IMR-90 (cell line): ENCODE results near the gene DET1. TPM values are rescaled to one million over a fixed set of nuclear protein-coding genes. Genes with fewer than 3 reads are reported as not detected.

Source experiments
- ATAC-seq: fragments of 200-7000 bp; cut with Tn5 transposase; 2 replicates; pipeline ENCODE4 v1.9.1; 2020; ENCODE audit warnings: low read depth, mild to moderate bottlenecking, moderate library complexity
- BruUV-seq: library from RNA; stranded (reverse); fragments of 400-500 nt; replicated peaks from 2 replicates; lab custom pipeline; 2021; lab: Mats Ljungman, UMichigan
- CTCF ChIA-PET: fragments of 300-600 bp; formaldehyde crosslinking; extraction: SDS; loops from one replicate; lab custom pipeline; 2021; ENCODE audit warnings: antibody characterized with exemption; lab: Yijun Ruan, JAX
- POLR2A ChIA-PET: fragments of 300-600 bp; sonication (Branson Sonifier 250); formaldehyde crosslinking; loops from one replicate; lab custom pipeline; 2022; ENCODE audit warnings: antibody characterized with exemption; ENCODE audit not compliant: unreplicated experiment; lab: Charles Lee
- DNase-seq: peaks from one replicate; pipeline ENCODE4 v3.0.0; 2013
- H2AFZ ChIP-seq: replicated peaks from 2 replicates; pipeline ENCODE3; 2013; ENCODE audit warnings: low read length, mild to moderate bottlenecking; ENCODE audit not compliant: poor library complexity
- H2AK5ac ChIP-seq: 2 replicates; pipeline ENCODE4 v1.6.1; 2013; ENCODE audit warnings: low read depth, low read length, inconsistent platforms
- H2AK9ac ChIP-seq: replicated peaks from 2 replicates; pipeline ENCODE3; 2013; ENCODE audit warnings: mild to moderate bottlenecking, low read depth, low read length, moderate library complexity; ENCODE audit not compliant: poor library complexity
- H2BK120ac ChIP-seq: 2 replicates; pipeline ENCODE4 v1.6.1; 2013; ENCODE audit warnings: low read depth, low read length, inconsistent platforms
- H2BK15ac ChIP-seq: 3 replicates; pipeline ENCODE4 v1.6.1; 2013; ENCODE audit warnings: low read depth, low read length, inconsistent platforms
- H2BK20ac ChIP-seq: 2 replicates; pipeline ENCODE4 v1.6.1; 2013; ENCODE audit warnings: low read depth, mild to moderate bottlenecking, inconsistent platforms, low read length, moderate library complexity
- H2BK5ac ChIP-seq: 2 replicates; pipeline ENCODE4 v1.6.1; 2013; ENCODE audit warnings: mild to moderate bottlenecking, low read depth, low read length, inconsistent platforms; ENCODE audit not compliant: poor library complexity, severe bottlenecking
- H3K14ac ChIP-seq: replicated peaks from 2 replicates; pipeline ENCODE4 v1.6.1; 2013; ENCODE audit warnings: low read depth, low read length, inconsistent platforms
- H3K18ac ChIP-seq: 2 replicates; pipeline ENCODE4 v1.6.1; 2013; ENCODE audit warnings: low read depth, low read length, control low read depth
- H3K23ac ChIP-seq: 2 replicates; pipeline ENCODE4 v1.6.1; 2013; ENCODE audit warnings: low read depth, low read length, inconsistent platforms
- H3K27ac ChIP-seq: 2 replicates; pipeline ENCODE4 v1.5.1; 2013; ENCODE audit warnings: mild to moderate bottlenecking, control low read depth, low read length; ENCODE audit not compliant: insufficient read depth
- H3K27me3 ChIP-seq: 2 replicates; pipeline ENCODE4 v1.6.1; 2013; ENCODE audit warnings: low read length; ENCODE audit not compliant: control insufficient read depth, insufficient read depth
- H3K36me3 ChIP-seq: 2 replicates; pipeline ENCODE4 v1.6.1; 2013; ENCODE audit warnings: low read length, mixed read lengths; ENCODE audit not compliant: control insufficient read depth, insufficient read depth
- H3K4ac ChIP-seq: 2 replicates; pipeline ENCODE4 v1.6.1; 2013; ENCODE audit warnings: low read depth, low read length, inconsistent platforms
- H3K4me1 ChIP-seq: 2 replicates; pipeline ENCODE4 v1.6.1; 2013; ENCODE audit warnings: low read length, mixed read lengths; ENCODE audit not compliant: control insufficient read depth, insufficient read depth
- H3K4me2 ChIP-seq: 2 replicates; pipeline ENCODE4 v1.6.1; 2013; ENCODE audit warnings: low read depth, mild to moderate bottlenecking, control low read depth, low read length, moderate library complexity
- H3K4me3 ChIP-seq: 2 replicates; pipeline ENCODE4 v1.5.1; 2013; ENCODE audit warnings: low read depth, mild to moderate bottlenecking, control low read depth, low read length, moderate library complexity; ENCODE audit not compliant: insufficient read depth
- H3K56ac ChIP-seq: 2 replicates; pipeline ENCODE4 v1.6.1; 2013; ENCODE audit warnings: low read length, inconsistent platforms; ENCODE audit not compliant: insufficient read depth; ENCODE audit errors: extremely low read depth
- H3K79me1 ChIP-seq, 2 experiments: 2 replicates each; pipeline ENCODE4 v1.6.1; 2013; ENCODE audit warnings: low read length in 2 of 2, inconsistent platforms in 1 of 2, low read depth in 1 of 2
- H3K9ac ChIP-seq: 2 replicates; pipeline ENCODE4 v1.6.1; 2013; ENCODE audit warnings: low read depth, low read length, control low read depth
- H3K9me1 ChIP-seq: 2 replicates; pipeline ENCODE4 v1.6.1; 2013; ENCODE audit warnings: low read length, inconsistent platforms; ENCODE audit not compliant: insufficient read depth
- H3K9me3 ChIP-seq: 2 replicates; pipeline ENCODE4 v1.6.1; 2013; ENCODE audit warnings: low read length; ENCODE audit not compliant: control insufficient read depth, insufficient read depth
- H4K20me1 ChIP-seq: 2 replicates; pipeline ENCODE4 v1.6.1; 2013; ENCODE audit warnings: low read length, inconsistent platforms; ENCODE audit not compliant: insufficient read depth
- H4K5ac ChIP-seq: 2 replicates; pipeline ENCODE4 v1.6.1; 2013; ENCODE audit warnings: mild to moderate bottlenecking, low read depth, low read length, control low read depth
- H4K8ac ChIP-seq, 2 experiments: 2 replicates each; pipeline ENCODE4 v1.6.1; 2013; ENCODE audit warnings: low read depth in 2 of 2, low read length in 2 of 2, control low read depth in 1 of 2, inconsistent platforms in 1 of 2
- H4K91ac ChIP-seq: 2 replicates; pipeline ENCODE4 v1.6.1; 2013; ENCODE audit warnings: low read depth, low read length, inconsistent platforms; ENCODE audit not compliant: insufficient read depth
- BHLHE40 ChIP-seq: fragments of 150-350 bp; IDR thresholded peaks from 2 replicates; pipeline ENCODE4 v1.6.1; 2016; ENCODE audit warnings: mild to moderate bottlenecking, low read depth, low read length
- MXI1 ChIP-seq: IDR thresholded peaks from 2 replicates; pipeline ENCODE4 v1.6.1; 2012; ENCODE audit warnings: low read depth, mild to moderate bottlenecking, low read length, moderate library complexity, borderline replicate concordance
- WGBS, 2 experiments: methylation state at CpG; one replicate each; pipeline versions ENCODE4 v1.1.5 to v1.1.7; 2013; ENCODE audit warnings: missing lambda C conversion rate in 2 of 2; ENCODE audit not compliant: insufficient read length in 1 of 2; ENCODE audit errors: extremely low coverage in 2 of 2; 5-methylcytosine and 5-hydroxymethylcytosine counted together
- dilution Hi-C: fragments of 300-500 bp; cut with HindIII; formaldehyde crosslinking; loops from one replicate; pipeline ENCODE4 v1.14.3; 2018; ENCODE audit warnings: low sequenced_read_pairs; ENCODE audit not compliant: unreplicated experiment
- in situ Hi-C: fragments of 300-500 bp; cut with MboI; formaldehyde crosslinking; loops from 3 replicates; pipeline ENCODE4 v1.14.3; 2019; ENCODE audit warnings: low sequenced_read_pairs, inconsistent platforms, mixed read lengths
- intact Hi-C: fragments of 100-400 bp; cut with micrococcal nuclease; formaldehyde crosslinking; loops from 2 replicates; pipeline ENCODE4 v1.10.0; 2022
- polyA plus RNA-seq, 3 experiments: library from polyadenylated mRNA; depleted of rRNA; stranded (reverse); fragments of >200 nt; gene quantifications; 2 replicates each; pipeline ENCODE4 v1.2.3, GENCODE V29; 2012; ENCODE audit warnings: low replicate concordance in 1 of 3
- total RNA-seq: library from RNA; depleted of rRNA; stranded (reverse); fragments of >200 nt; gene quantifications from 2 replicates; pipeline ENCODE4 v1.2.3, GENCODE V29; 2012
- TF ChIP-seq, protein P1 (sequence below): conservative IDR thresholded peaks from 2 replicates; pipeline ENCODE4 v1.5.1; 2012; ENCODE audit warnings: mild to moderate bottlenecking, low read depth, low read length, improper control_type of control experiment

The DET1 gene
- total and polyA plus RNA-seq, 2 of the 4 experiments (the other 2 are of a cell fraction) = 5.6 to 9.1 TPM

DNA sequence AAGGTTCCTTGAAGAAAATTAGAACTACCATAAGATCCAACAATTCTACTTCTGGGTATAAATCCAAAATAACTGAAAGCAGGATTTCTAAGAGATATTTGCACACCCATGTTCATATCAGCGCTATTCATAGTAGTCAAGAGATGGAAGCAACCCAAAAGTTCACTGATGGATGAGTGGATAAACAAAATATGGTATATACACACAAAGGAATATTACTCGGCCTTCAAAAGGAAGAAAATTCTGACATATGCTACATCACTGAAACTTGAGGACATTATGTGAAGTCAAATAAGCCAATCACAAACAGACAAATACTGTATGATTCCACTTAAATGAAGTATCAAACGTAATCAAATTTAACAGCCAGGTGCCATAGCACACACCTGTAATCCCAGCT lies 13.1 kb downstream of the DET1 start:
- Histone ChIP-seq H3K79me1 (peaks cover 4 to 9% of the 10 kb centered on the region in 2 experiments; a peak in 2 of 4 replicates), H2AFZ (no peak overlapping the region), H2BK120ac (no peak overlapping the region), H2BK15ac (no peak overlapping the region), H3K27me3 (no peaks in the 10 kb centered on the region), H3K4me1 (no peaks in the 10 kb centered on the region), H4K8ac (no peak overlapping the region), H2AK5ac (no peak overlapping the region), H3K56ac (no peak overlapping the region), H3K4ac (no peak overlapping the region), H3K27ac (no peak overlapping the region), H2AK9ac (no peak overlapping the region), H3K14ac (no peak overlapping the region), H3K4me3 (no peak overlapping the region), H3K23ac (no peak overlapping the region), H2BK5ac (no peak overlapping the region), H2BK20ac (no peak overlapping the region), H4K20me1 (no peaks in the 10 kb centered on the region), H3K9me3 (no peaks in the 10 kb centered on the region), H4K91ac (no peak overlapping the region), H3K9ac (no peak overlapping the region), H3K36me3 (peaks cover 13% of the 10 kb centered on the region), H4K5ac (no peak overlapping the region), H3K9me1 (peaks cover 5% of the 10 kb centered on the region; the same call in 1 of the 2 replicates), H3K18ac (no peak overlapping the region), H3K4me2 (no peak overlapping the region)
- CTCF ChIA-PET = no interaction called here
- intact Hi-C loops = no loop called here
- TF ChIP-seq, protein P1, sequence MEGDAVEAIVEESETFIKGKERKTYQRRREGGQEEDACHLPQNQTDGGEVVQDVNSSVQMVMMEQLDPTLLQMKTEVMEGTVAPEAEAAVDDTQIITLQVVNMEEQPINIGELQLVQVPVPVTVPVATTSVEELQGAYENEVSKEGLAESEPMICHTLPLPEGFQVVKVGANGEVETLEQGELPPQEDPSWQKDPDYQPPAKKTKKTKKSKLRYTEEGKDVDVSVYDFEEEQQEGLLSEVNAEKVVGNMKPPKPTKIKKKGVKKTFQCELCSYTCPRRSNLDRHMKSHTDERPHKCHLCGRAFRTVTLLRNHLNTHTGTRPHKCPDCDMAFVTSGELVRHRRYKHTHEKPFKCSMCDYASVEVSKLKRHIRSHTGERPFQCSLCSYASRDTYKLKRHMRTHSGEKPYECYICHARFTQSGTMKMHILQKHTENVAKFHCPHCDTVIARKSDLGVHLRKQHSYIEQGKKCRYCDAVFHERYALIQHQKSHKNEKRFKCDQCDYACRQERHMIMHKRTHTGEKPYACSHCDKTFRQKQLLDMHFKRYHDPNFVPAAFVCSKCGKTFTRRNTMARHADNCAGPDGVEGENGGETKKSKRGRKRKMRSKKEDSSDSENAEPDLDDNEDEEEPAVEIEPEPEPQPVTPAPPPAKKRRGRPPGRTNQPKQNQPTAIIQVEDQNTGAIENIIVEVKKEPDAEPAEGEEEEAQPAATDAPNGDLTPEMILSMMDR = no peak
- TF ChIP-seq MXI1 (no peak), BHLHE40 (no peak)
- DNase-seq (no peak), ATAC-seq (no peak)
- dilution Hi-C loops = no loop called here
- WGBS, 2 experiments = no CpG with 5 or more reads among the region's 3 CpGs
- in situ Hi-C loops = no loop called here
- BruUV-seq = no TSS peak
- POLR2A ChIA-PET = no interaction called here
